SK-N-SH treated with all-trans-retinoic acid at 6 μM for 48 hours (cell line): ENCODE data around the gene PPP6C.
"Not testable (repeated sequence)": the region's sequence is repeated elsewhere in the genome, so short reads cannot be mapped to it uniquely, and the experiment has no call there.

Experiments
- CSDC2 ChIP-seq: fragments of 250-450 bp; sonication (Bioruptor Pico); IDR thresholded peaks from 2 replicates; pipeline ENCODE4 v1.5.0; 2020; ENCODE audit warnings: mild to moderate bottlenecking, moderate library complexity
- ZFP30 ChIP-seq: fragments of 450-650 bp; formaldehyde crosslinking; IDR thresholded peaks from 2 replicates; pipeline ENCODE4 v1.5.0; 2022; ENCODE audit warnings: mild to moderate bottlenecking, moderate library complexity
- ZNF70 ChIP-seq: fragments of 450-650 bp; formaldehyde crosslinking; IDR thresholded peaks from 2 replicates; pipeline ENCODE4 v1.5.0; 2020; ENCODE audit warnings: mild to moderate bottlenecking, moderate library complexity
- ZNF8 ChIP-seq: fragments of 450-650 bp; formaldehyde crosslinking; IDR thresholded peaks from 2 replicates; pipeline ENCODE4 v1.5.0; 2020; ENCODE audit warnings: mild to moderate bottlenecking, moderate library complexity
- TF ChIP-seq, protein P1 (sequence below): fragments of 250-450 bp; sonication (Bioruptor Pico); IDR thresholded peaks from 2 replicates; pipeline ENCODE4 v1.8.0; 2021; ENCODE audit warnings: low read depth, mild to moderate bottlenecking, moderate library complexity, borderline replicate concordance

DNA sequence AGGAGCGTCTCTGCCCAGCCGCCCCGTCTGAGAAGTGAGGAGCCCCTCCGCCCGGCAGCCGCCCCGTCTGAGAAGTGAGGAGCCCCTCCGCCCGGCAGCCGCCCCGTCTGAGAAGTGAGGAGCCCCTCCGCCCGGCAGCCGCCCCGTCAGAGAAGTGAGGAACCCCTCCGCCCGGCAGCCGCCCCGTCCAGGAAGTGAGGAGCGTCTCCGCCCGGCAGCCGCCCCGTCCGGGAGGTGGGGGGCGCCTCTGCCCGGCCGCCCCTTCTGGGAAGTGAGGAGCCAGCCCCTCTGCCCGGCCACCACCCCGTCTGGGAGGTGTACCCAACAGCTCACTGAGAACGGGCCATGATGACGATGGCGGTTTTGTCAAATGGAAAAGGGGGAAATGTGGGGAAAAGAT lies 81.1 kb downstream of the PPP6C start:
- TF ChIP-seq CSDC2 (CRISPR knock-in tag); ZNF70; ZNF8 (CRISPR knock-in tag); ZFP30 (CRISPR knock-in tag): not testable (repeated sequence)
- TF ChIP-seq, protein P1, sequence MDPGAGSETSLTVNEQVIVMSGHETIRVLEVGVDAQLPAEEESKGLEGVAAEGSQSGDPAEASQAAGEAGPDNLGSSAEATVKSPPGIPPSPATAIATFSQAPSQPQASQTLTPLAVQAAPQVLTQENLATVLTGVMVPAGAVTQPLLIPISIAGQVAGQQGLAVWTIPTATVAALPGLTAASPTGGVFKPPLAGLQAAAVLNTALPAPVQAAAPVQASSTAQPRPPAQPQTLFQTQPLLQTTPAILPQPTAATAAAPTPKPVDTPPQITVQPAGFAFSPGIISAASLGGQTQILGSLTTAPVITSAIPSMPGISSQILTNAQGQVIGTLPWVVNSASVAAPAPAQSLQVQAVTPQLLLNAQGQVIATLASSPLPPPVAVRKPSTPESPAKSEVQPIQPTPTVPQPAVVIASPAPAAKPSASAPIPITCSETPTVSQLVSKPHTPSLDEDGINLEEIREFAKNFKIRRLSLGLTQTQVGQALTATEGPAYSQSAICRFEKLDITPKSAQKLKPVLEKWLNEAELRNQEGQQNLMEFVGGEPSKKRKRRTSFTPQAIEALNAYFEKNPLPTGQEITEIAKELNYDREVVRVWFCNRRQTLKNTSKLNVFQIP (CRISPR knock-in tag) = not testable (repeated sequence)
